NAMALWA (cell line): ENCODE data around the gene SUPT20HL2.
"Not testable (repeated sequence)": the region's sequence is repeated elsewhere in the genome, so short reads cannot be mapped to it uniquely, and the experiment has no call there.

Experiments used
- DNase-seq: peaks from one replicate; pipeline ENCODE4 v3.0.0-alpha.2; 2015; ENCODE audit warnings: low spot score

SUPT20HL2 gene

DNA sequence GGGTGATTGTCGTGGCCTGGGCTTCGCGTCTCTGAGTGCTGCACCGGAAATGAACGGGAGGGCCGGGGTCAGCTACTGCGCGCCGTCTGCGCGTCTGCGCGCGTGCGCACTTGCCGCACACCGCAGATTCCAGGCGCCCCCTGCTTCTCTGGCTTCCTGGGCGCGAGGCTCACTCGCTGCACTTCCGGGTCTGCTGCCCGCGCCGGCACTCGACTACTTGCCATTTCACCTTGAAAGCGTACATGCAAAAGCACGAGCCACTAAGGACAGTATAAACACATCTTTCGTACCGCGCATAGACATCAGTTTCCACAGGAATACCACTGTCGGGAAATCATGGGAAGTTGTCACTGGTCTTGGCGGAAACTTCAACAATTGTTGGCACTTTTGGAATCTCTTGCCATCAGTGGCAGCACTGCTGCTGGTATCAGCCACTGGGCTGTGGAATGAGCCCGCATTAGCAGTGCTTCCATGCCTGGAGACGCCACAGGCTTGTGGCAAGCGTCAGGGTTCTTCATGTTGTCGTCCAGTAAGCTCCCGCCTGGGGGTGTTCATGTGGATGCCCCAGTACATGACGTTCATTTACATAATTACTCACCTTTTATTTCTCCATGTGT lies at the start of gene SUPT20HL2:
SUPT20HL2 (minus strand) TSS at position 51 of the 617 bp plus-strand sequence. CDS start 754 bp downstream, outside the sequence.
- DNase-seq, result no peak

DNA sequence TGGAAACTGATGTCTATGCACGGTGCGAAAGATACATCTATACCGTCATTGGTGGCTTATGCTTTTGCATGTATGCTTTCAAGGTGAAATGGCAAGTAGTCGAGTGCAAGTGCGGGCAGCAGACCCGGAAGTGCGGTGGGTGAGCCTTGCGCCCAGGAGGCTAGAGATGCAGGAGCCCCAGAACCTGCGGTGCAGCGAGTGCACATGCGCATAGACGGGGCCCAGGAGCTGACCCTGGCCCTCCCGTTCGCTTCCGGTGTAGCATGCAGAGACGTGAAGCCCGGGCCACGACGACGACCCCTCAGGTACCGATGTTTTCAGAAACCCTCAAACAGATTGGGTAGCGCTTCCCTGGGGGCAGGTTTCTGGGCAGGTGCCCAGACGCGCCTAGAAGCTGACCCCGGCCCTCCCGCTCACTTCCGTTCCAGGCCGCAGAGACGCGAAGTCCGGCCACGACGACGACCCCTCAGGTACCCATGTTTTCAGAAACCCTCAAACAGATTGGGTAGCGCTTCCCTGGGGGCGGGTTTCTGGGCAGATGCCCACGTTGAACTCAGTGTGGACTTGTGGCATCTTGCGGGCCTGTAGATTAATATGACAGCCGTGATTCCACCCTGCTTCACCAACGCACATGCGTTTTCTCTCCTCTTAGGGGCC lies 48.3 kb upstream of the SUPT20HL2 start:
- not testable (repeated sequence) for DNase-seq

DNA sequence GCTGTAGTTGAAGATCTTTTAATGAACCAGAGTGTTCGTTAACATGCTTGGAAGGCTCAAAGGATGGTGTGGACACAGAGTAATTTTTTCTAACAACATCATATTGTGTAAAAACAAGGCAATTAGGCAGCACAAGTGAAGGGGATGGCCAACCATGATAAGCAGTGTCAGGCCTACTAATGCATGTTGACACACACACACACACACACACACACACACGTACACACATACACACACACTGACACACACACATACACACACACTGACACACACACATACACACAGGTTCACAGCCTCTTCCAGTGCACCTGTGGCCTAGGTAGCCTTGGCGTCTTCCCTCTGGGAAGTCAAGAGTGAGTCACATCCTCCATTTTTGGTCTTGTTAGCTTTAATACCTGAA lies 46.4 kb upstream of the SUPT20HL2 start, which contains the start of gene SUPT20HL1:
SUPT20HL1 (plus strand) TSS at position 368 of the 400 bp plus-strand sequence. CDS start 2,122 bp downstream, outside the sequence.
- DNase-seq, result no peak

DNA sequence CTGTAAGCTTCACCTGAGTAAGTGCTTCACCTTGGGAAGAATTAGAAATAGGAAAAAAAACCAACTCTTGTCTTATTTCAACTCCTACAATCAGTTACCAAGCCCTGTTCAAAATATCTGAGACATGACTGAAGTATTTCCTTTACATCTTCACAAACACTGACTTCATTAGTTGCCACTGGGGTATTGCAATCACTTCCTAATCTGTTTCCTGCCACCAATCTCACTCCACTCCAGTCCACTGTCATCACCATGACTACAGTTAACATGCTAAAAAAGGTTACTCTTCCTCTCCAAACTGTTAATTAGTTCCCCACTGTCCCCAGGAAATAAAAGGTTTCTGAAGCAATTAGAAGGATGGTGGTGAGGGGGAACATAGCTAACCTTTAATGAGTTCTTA lies 43.2 kb upstream of the SUPT20HL2 start:
- no peak for DNase-seq

DNA sequence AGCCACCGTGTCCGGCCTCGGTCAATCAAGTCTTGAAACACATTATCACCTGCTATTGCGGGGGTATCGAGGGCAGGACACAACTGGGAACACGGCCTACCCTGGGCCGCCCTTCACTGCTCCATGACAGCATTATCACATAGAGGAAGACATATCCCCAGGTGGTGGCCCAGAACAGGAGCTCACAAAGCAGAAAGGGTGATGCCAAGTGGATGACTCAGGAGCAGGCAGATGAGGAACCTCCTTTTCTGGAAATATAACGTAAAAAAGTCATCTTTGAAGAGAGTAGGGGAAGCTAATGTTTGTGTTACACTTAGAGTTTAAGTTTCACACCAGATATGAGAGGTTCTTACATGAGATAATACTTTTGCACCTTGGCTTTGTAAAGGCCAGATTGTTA lies 41.2 kb upstream of the SUPT20HL2 start:
- DNase-seq, result no peak

DNA sequence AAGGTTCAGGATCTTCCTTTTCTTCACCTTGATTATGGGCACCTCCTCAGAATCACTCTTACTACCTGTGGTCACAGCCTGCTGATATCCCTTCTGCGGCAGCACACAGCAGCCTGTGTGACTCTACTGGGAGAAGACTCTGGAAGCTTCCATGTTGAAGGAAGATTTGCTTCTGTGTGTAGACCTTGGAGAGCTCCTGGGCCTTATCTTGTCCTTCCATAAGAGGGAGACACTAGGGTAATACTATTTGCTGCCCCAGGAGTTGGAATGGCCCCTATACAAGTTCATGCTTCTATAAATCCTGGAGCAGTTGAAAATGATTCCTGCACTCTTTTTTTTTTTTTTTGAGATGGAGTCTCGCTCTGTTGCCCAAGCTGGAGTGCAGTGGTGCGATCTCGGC lies 36.3 kb upstream of the SUPT20HL2 start:
- no peak for DNase-seq

DNA sequence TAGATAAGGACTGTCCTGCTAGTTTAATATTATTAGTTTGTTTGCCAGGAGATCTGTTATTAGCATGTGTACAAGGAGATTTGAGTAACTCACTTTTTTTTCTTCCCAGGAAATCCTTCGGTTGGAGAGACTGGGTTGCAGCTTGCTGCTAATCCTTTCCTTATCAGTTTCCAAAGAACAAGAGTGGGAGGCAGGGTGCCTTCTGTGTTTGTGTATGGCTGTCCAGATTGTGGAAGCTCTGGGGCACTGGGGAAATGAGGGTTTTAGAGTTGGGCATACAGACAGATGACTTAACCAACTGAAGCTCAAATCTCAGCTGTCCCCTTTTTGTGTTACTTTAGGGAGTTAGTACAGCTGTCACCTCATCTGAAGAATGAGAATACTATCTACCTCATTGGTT lies 34.0 kb upstream of the SUPT20HL2 start:
- no peak for DNase-seq

DNA sequence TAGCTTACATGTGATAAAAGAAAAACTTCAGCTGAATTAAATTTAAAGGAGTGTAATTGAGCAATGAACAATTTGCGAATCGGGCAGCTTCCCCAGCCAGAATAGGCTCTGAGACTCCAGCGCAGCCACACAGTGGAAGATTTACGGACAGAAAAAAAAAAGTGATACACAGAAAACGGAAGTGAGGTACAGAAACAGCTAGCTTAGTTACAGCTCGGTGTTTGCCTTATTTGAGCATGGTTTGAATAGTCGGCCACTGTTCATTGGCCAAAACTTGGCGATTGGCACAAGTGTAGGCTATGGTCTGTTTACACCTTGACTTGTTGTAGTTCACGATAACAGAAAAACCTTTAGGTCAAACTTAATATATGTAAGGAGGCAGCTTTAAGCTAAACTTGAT lies 29.9 kb upstream of the SUPT20HL2 start:
- DNase-seq, result no peak

DNA sequence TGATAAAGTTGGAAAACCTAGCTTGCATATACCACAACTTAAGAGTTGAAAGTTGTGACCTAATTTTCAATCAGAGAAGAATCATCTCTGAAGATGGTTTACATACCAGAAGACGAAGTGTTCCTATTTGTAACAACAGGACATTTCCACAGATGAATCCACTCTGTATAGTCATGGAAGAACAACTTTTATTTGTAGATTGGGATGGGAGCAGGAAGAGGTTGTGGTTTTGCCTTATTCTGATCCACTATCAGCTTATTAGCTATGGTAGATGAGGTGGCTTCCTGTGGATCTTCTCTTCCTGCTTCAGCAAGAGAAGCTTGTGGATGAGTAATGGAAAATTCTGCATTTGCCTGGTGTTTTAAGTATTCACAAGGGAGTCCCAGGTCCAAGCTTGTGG lies 27.9 kb upstream of the SUPT20HL2 start:
- DNase-seq, result no peak

DNA sequence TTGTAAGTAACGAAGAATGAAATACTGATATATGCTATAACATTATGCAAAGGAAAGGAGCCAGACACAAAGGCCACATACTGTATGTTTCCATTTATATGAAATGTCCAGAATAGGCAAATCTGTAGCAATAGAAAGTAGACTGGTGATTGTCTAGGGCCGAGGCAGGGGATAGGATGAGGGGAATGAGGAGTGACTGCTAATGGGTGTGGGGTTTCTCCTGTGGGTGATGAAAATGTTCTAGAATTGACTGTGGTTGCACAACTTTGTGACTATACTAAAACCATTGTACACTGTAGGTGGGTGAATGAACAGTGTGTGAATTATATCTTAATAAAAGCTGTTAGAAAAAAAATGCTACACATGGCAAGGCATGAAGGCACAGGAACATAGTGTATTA lies 26.6 kb upstream of the SUPT20HL2 start:
- DNase-seq, result no peak

DNA sequence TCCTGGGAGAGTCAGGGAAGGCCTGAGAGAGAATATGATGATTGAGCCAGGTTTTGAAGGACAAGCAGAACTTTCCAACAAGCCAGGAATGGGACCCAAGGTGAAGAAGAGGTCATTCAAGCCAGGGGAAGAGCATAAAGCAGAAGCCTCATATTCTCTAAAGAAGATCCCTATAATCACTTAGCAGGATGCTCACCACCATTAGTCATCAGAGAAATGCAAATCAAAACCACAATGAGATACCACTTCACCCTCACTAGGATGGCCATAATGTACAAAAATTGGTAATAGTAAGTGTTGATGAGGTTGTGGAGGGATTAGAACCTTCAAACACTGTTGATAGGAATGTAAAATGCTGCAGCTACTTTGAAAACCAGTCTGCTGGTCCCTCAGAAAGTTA lies 26.0 kb upstream of the SUPT20HL2 start:
- DNase-seq, result no peak

DNA sequence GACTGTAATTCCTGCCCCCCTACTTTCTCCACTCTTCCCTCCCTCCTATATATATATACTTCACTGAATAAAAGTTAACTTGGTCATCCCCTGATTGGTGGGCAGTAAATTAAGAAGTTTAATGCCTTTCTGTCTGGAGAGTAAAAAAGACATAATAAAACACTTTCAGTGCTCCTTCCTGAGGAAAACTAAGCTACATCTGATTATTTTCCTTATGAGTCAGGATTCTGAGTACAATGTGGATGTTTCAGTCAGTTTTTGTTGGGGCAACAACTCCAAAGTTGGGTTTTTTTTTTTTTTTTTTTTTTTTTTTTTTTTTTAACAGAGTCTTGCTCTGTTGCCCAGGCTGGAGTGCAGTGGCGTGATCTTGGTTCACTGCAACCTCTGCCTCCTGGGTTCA lies 22.0 kb upstream of the SUPT20HL2 start:
- no peak for DNase-seq

DNA sequence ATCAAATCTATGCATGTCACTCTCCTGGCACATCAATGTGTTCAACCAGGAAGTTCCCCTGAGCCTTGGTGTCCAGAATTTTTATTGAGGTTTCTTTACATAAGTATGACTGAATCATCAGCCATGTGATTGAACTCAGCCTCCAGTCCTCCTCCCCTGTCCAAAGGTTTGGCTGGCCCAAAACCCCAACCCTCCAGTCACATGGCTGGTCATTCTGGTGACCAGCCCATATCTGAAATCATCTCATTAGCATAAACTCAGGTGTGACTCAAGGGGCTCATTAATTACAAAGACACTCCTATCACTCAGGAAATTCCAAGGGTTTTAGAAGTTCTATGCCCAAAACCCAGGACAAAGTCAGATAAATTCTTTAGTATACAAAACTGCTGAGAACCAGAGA lies 20.6 kb upstream of the SUPT20HL2 start:
- no peak for DNase-seq

DNA sequence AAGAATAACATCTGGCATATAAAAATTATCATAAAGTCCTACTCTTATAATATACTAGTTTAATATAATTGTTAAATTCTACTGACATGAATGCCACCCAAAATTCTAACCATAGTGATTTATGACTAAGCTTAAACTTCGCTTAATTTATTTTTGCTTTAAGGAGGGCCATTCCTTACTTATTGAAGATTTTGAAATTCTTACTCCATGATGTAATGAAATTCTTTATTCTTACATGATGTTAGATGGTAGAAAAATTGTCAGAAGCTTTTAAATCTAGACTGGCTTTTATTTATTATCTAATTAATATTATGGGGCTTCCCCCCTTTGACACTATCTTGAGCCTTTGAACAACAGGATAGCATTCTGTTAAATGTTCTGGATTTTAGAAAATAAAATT lies 19.5 kb upstream of the SUPT20HL2 start:
- DNase-seq, result no peak

DNA sequence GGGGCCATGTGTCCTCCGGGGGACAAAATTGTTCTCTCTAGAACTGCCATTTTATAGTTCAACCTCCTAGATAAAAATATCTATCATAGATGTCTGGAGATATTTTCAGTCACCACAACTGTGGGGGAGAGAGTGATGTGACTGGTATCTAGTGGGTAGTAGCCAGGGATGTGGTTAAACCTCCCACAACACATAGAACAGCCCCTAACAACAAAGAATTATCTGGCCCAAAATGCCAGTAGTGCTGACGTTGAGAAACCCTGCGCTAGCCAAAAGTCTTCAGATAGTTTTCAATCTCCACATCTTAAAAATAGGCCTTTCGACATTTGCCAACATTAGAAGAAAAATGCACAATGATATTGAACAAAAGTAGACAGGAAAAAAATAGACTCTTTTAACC lies 19.0 kb upstream of the SUPT20HL2 start:
- DNase-seq, result no peak

DNA sequence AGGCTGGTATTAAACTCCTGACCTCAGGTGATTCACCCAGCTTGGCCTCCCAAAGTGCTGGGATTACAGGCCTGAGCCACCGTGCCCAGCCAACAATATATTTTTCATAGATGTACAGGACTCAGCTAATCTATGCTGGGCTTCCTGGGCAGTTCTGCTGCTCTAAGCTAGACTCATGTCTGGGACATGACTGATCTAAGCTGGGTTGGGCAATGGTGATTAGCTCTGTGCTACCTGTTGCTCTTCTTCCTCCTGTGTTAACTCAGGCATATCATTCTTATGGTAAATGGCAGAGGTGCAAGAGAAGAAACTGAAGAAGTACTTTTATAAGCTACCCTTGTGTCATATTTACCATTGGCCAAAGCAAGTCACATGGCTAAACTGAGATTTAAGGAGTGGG lies 11.4 kb upstream of the SUPT20HL2 start:
- no peak for DNase-seq

DNA sequence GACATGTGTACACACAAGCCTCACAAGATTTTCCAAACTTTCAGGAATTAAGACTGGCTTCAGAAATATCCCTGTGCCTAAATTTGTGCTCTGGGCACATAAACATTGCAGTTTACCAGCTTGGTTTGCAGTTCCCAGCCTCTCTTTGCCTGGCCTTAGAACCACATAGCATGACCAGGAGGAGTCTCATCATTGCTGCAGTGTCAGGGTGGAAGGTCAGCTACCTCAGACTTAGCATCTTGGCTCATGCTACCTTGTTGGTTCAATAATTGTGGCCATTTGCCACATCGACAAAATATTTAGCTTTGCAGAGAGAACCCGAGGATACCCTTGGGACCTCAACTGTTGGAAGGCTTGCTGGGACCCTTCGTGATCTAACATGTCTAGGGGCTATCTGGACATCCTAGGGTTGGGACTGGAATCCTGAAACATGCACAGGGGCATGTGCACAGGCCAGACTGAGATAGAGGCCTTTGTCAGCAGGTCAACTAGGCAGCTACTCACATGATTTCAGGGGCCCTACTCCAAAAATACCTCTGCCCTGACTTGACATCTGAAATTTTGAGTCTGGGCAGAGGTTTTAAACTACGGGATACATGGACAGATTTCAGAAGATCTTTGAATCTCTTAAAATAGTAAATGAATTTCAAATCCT lies 8.0 kb upstream of the SUPT20HL2 start:
- DNase-seq, result no peak

DNA sequence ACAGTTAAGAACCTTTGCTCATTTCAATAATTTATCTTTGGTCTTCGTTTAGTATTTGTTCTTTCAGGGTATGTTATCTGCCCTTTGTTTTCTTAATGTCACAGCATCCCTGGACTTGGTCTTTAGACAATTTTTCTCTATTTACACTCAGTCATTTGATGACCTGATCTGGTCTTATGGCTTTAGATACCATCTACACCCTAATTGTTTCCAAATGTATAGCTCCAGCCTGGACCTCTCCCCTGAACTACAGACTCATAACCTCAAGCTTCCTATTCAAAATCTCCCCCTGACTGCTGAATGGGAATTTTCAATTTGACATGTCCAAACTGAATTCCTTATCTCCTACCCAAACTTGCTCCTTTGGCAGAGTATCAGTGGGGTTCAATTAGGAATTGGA lies 3.7 kb upstream of the SUPT20HL2 start:
- no peak for DNase-seq

DNA sequence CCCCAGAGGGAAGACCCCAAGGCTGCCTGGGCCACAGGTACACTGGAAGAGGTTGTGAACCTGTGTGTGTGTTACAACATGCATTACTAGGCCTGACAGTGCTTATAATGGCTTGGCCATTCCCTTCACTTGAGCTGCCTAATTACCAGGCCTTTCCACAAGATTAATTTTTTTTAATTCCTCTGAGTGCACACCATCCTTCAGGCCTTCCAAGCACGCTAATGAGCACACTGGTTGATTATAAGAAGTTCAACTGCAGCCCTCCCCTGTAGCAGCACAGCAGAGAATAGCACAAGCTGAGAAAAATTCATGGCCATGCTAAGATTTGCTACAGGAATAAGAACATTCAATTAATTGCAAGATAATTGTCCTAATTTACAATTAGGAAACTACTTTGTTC lies 2.2 kb upstream of the SUPT20HL2 start:
- no peak for DNase-seq

DNA sequence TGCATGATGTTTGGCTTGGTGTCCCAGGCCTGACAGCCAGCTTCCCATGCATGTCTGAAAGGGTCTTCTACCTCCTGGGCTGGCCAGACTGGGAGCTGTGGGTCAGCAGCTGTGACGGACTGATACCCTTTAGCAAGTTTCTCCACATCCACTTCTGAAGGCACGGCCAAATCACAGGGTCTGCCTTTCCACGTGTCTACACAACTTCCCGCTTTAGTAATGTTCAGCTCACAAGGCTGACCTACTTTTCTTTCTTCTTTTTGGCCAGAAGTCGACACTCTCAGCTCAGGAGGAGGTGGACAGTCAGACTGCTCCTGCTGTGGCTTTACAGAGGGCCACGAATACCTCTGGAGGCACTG lies 1.6 kb downstream of the SUPT20HL2 start:
- not testable (repeated sequence) for DNase-seq

DNA sequence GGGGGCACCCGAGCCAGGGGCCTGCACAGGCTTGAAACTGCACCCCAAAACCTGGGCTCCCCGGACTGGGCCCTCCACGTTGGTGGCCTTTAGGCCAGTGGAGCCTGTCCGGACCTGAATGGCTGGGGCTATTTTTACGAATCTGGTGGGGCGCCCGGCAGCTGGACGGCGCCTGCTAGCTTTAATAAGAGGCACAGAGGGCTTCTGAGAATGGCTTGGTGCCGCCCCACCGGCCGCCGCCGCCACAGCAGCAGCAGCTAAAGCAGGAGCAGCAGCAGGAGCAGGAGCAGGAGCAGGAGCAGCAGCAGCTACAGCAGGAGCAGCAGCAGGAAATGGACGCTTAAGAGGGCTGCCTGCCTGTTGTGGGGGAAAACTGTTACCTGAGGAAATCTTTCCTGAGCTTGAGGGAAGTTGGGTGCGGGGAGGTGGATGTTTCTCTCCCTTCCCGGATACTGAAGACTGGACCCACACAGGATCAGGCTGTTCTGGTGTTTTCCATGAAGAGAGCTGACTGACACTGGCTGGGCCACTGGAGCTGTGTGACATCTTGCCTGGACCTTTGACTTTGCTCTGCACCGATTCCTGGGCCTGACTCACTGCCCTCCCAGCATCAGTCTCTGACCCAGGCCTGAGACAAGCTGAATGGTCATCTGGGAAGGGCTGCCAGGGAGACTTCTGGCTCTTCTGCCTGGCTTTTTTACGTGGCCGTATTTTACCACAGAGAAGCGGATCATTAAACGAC lies 2.2 kb downstream of the SUPT20HL2 start:
- not testable (repeated sequence) for DNase-seq

DNA sequence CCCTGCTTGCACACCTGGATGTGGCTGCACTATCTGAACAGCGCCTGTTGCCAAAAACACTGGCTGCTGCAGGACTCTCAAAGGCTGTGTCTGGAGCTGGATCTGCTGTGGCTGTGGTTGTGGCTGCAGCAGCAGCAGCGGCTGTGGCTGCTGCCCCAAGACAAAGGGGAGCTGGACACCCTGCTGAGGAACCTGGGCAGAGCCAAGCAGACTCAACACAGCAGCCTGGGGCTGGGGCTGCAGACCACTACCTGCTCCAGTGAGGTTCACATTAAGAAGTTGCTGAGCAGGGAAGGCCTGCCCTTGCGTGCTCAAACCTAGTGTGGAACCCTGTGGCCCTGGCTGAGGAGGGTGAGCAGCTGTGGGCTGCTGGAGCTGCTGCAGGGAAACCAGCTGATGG lies 3.0 kb downstream of the SUPT20HL2 start:
- not testable (repeated sequence) for DNase-seq
